ENCODE results near the gene LPP.

Gene LPP

GRCh38 chr3:188667926-188668325 is 514.0 kb downstream of the LPP start:
- no peak for TF ChIP-seq POLR2A (IDR thresholded peaks at IDR 0.05; ENCODE audit: low read depth, low read length)
- no peak for TF ChIP-seq POLR2AphosphoS5 (IDR thresholded peaks at IDR 0.05; ENCODE audit: low read depth, low read length)
- no peak for TF ChIP-seq TAF1 (IDR thresholded peaks at IDR 0.05; ENCODE audit: borderline replicate concordance, low read depth, low read length)
- no peak for DNase-seq (ENCODE audit: insufficient read length)
- FAIRE-seq: no peak

- DNase-seq (ENCODE audit: insufficient read length) (no peak), FAIRE-seq (no peak)
- no peak for TF ChIP-seq POLR2AphosphoS5 (IDR thresholded peaks at IDR 0.05; ENCODE audit: low read depth, low read length)
- no peak for TF ChIP-seq POLR2A (IDR thresholded peaks at IDR 0.05; ENCODE audit: low read depth, low read length)
- TF ChIP-seq TAF1 (IDR thresholded peaks at IDR 0.05; ENCODE audit: borderline replicate concordance, low read depth, low read length): no peak
Observed at GRCh38 chr3:188670446-188670845, 516.5 kb downstream of the LPP start.

GRCh38 chr3:188671971-188672370 is 518.0 kb downstream of the LPP start:
- DNase-seq (ENCODE audit: insufficient read length): no peak
- no peak for FAIRE-seq
- TF ChIP-seq TAF1 (IDR thresholded peaks at IDR 0.05; ENCODE audit: borderline replicate concordance, low read depth, low read length) (no peak), POLR2A (IDR thresholded peaks at IDR 0.05; ENCODE audit: low read depth, low read length) (no peak), POLR2AphosphoS5 (IDR thresholded peaks at IDR 0.05; ENCODE audit: low read depth, low read length) (no peak)

GRCh38 chr3:188672840-188673239 is 518.9 kb downstream of the LPP start:
- FAIRE-seq (no peak), DNase-seq (ENCODE audit: insufficient read length) (no peak)
- TF ChIP-seq TAF1 (IDR thresholded peaks at IDR 0.05; ENCODE audit: borderline replicate concordance, low read depth, low read length): no peak

- no peak for FAIRE-seq
- no peak for TF ChIP-seq POLR2A (IDR thresholded peaks at IDR 0.05; ENCODE audit: low read depth, low read length)
- TF ChIP-seq TAF1 (IDR thresholded peaks at IDR 0.05; ENCODE audit: borderline replicate concordance, low read depth, low read length): no peak
- no peak for TF ChIP-seq POLR2AphosphoS5 (IDR thresholded peaks at IDR 0.05; ENCODE audit: low read depth, low read length)
- DNase-seq (ENCODE audit: insufficient read length): no peak
Observed at GRCh38 chr3:188673646-188674186, 519.8 kb downstream of the LPP start.

- no peak for DNase-seq (ENCODE audit: insufficient read length)
- FAIRE-seq: no peak
- no peak for TF ChIP-seq TAF1 (IDR thresholded peaks at IDR 0.05; ENCODE audit: borderline replicate concordance, low read depth, low read length)
- no peak for TF ChIP-seq POLR2AphosphoS5 (IDR thresholded peaks at IDR 0.05; ENCODE audit: low read depth, low read length)
- TF ChIP-seq POLR2A (IDR thresholded peaks at IDR 0.05; ENCODE audit: low read depth, low read length): no peak
Observed at GRCh38 chr3:188674595-188674994, 520.6 kb downstream of the LPP start.

GRCh38 chr3:188677344-188677743 is 523.4 kb downstream of the LPP start:
- no peak for FAIRE-seq
- TF ChIP-seq POLR2AphosphoS5 (IDR thresholded peaks at IDR 0.05; ENCODE audit: low read depth, low read length) (no peak), TAF1 (IDR thresholded peaks at IDR 0.05; ENCODE audit: borderline replicate concordance, low read depth, low read length) (no peak), POLR2A (IDR thresholded peaks at IDR 0.05; ENCODE audit: low read depth, low read length) (no peak)
- DNase-seq (ENCODE audit: insufficient read length): no peak

GRCh38 chr3:188680189-188680588 is 526.2 kb downstream of the LPP start:
- DNase-seq (ENCODE audit: insufficient read length) (no peak), FAIRE-seq (no peak)
- no peak for TF ChIP-seq POLR2A (IDR thresholded peaks at IDR 0.05; ENCODE audit: low read depth, low read length)
- no peak for TF ChIP-seq POLR2AphosphoS5 (IDR thresholded peaks at IDR 0.05; ENCODE audit: low read depth, low read length)
- no peak for TF ChIP-seq TAF1 (IDR thresholded peaks at IDR 0.05; ENCODE audit: borderline replicate concordance, low read depth, low read length)

GRCh38 chr3:188680605-188681004 is 526.6 kb downstream of the LPP start:
- DNase-seq (ENCODE audit: insufficient read length) (no peak), FAIRE-seq (no peak)
- TF ChIP-seq POLR2AphosphoS5 (IDR thresholded peaks at IDR 0.05; ENCODE audit: low read depth, low read length): no peak
- no peak for TF ChIP-seq TAF1 (IDR thresholded peaks at IDR 0.05; ENCODE audit: borderline replicate concordance, low read depth, low read length)
- TF ChIP-seq POLR2A (IDR thresholded peaks at IDR 0.05; ENCODE audit: low read depth, low read length): no peak

GRCh38 chr3:188682316-188682715 is 528.4 kb downstream of the LPP start:
- TF ChIP-seq TAF1 (IDR thresholded peaks at IDR 0.05; ENCODE audit: borderline replicate concordance, low read depth, low read length) (no peak), POLR2AphosphoS5 (IDR thresholded peaks at IDR 0.05; ENCODE audit: low read depth, low read length) (no peak), POLR2A (IDR thresholded peaks at IDR 0.05; ENCODE audit: low read depth, low read length) (no peak)
- DNase-seq (ENCODE audit: insufficient read length) (no peak), FAIRE-seq (no peak)

- FAIRE-seq: no peak
Observed at GRCh38 chr3:188683032-188683521, 529.1 kb downstream of the LPP start.

GRCh38 chr3:188684276-188684675 is 530.3 kb downstream of the LPP start:
- FAIRE-seq: no peak
- DNase-seq (ENCODE audit: insufficient read length): no peak
- TF ChIP-seq POLR2A (IDR thresholded peaks at IDR 0.05; ENCODE audit: low read depth, low read length) (no peak), TAF1 (IDR thresholded peaks at IDR 0.05; ENCODE audit: borderline replicate concordance, low read depth, low read length) (no peak), POLR2AphosphoS5 (IDR thresholded peaks at IDR 0.05; ENCODE audit: low read depth, low read length) (no peak)

More at GRCh38 chr3:188683032-188683521, 529.1 kb downstream of the LPP start:
- TF ChIP-seq POLR2A (IDR thresholded peaks at IDR 0.05; ENCODE audit: low read depth, low read length) (no peak), TAF1 (IDR thresholded peaks at IDR 0.05; ENCODE audit: borderline replicate concordance, low read depth, low read length) (no peak), POLR2AphosphoS5 (IDR thresholded peaks at IDR 0.05; ENCODE audit: low read depth, low read length) (no peak)
- DNase-seq (ENCODE audit: insufficient read length): no peak
